GOT3 (cell line): Measurements from ENCODE around the gene CC2D1A.

Source experiments
- DNase-seq: peaks from one replicate; lab custom pipeline; 2025; ENCODE audit warnings: mixed read lengths; lab: John Stamatoyannopoulos, UW

The CC2D1A gene

GRCh38 chr19:13905634-13906520 is at the start of gene CC2D1A, which contains the start of gene BRME1:
TSS of gene CC2D1A (plus strand) at chr19:13906201. CDS start at chr19:13906442, 241 bp downstream.
TSS of gene BRME1 (minus strand) at chr19:13906117. CDS start at chr19:13904892, 1,225 bp downstream.
- DNase-seq = peak; percentile 68

DNA sequence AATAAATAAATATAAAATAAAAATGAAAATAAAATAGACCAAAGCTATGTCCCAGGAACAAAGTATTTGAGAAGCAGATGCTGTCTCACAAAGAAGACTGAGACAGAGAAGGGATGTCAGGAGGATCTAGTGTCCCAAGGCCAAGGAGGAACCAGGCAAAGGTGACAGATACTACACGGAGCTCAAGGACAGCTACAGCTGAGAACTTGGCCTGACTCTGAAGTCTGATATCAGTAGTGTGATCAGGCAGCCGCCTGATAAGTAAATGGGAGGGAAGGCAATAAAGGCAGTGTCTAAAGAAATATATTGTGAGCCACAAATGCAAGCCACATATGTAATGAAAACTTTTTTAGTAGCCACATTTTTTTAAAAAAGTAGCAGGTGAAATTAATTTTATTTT is 49.5 kb upstream of the CC2D1A start:
- DNase-seq = no peak

DNA sequence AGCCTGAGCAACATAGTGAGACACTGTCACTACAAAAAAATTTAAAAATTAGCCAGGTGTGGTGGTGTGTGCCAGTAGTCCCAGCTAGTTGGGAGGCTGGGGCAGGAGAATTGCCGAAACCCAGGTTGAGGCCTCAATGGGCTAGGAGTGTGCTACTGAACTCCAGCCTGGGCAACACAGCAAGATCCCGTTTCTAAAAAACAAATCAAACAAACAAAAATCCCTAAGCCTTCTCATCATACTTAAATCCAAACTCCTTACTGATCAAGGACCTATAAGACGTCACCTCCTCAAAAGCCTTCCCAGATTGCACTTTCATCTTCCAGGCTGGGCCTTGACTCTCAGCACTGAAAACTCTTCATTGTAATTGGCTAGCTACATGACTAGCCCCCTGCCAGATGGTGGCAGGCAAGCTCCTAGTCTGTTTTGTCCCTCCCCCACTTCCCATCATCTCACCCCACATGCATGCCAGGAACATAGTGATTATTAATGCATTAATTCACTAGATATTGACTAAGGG is 46.6 kb upstream of the CC2D1A start:
- no peak for DNase-seq

- no peak for DNase-seq
These were observed 45.2 kb upstream of the CC2D1A start for GRCh38 chr19:13860679-13861391.

GRCh38 chr19:13861392-13861713 is 44.6 kb upstream of the CC2D1A start:
- DNase-seq = no peak

GRCh38 chr19:13861714-13862531 is 44.1 kb upstream of the CC2D1A start:
- peak; percentile 81 for DNase-seq

- DNase-seq = no peak
These were observed 41.8 kb upstream of the CC2D1A start for GRCh38 chr19:13864046-13864666.

DNA sequence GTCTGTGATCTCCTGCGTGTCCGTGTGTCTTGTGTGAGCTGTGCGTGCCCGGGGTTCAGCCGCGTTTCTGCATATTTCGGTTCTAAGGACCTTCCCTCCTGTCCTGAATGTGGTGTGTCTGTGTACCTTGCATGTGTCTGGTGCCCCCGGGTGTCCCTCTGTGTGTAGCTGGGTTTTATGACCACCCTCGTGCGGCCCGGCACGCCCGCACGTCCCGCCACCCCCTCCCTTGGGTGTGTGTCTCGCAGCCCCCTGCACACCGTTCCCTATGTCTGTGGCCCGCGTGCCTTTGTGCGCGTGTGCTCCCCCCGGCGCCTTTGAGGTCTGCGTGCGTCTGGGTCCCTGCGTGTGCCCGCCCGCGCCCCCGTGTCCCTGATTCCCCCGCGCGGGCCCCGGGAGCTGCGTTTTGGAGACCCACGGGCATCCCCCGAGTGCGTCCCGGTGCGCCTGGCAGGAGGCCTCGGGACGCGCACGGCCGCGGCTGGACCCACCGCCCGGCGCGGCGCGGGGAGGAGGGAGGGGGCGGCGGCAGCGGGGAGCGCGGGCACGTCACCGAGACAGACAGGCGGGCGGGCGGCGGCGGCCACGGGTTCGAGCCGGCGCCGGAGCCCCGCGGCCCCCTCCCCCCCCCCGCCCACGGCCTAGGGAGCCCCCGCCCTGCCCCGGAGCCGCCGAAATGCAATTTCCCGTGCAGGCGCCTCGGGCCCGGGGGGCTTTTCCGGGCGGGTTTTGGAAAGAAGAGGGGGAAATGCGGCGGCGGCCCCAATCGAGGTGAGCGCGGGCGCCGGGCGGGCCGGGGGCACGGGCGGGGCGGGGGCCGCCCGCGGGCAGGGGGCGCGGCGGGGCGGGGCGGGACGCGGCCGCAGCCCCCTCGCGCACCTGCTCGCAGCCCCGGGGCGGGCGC is 41.1 kb upstream of the CC2D1A start:
- DNase-seq = no peak

- DNase-seq = no peak
These were observed 40.2 kb upstream of the CC2D1A start for GRCh38 chr19:13865571-13866462.

GRCh38 chr19:13866463-13867046 is 39.4 kb upstream of the CC2D1A start:
- no peak for DNase-seq

- DNase-seq = no peak
These were observed 37.3 kb upstream of the CC2D1A start for GRCh38 chr19:13868663-13869062.

DNA sequence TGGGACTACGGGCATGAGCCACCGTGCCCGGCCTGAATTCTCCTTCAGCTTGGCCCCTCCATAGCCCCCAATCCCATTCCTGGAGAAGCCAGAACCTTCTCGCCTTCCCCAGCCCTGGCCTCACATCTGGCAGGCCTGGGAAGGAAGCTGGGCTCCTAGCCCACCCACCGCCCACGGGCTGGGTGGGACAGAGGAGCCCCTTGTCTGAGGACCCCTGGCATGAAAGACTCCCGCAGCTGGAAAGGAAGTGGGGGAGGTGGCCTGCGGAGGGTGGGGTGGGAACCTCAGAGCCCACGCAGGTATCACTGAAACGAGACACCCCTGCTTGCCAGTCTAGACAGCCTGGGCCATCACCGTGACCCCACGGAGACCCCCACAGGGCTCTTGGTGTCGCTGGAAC is 36.7 kb upstream of the CC2D1A start:
- no peak for DNase-seq

GRCh38 chr19:13870873-13871272 is 35.1 kb upstream of the CC2D1A start:
- no peak for DNase-seq

- DNase-seq = no peak
These were observed 33.7 kb upstream of the CC2D1A start for GRCh38 chr19:13872339-13872694.

DNA sequence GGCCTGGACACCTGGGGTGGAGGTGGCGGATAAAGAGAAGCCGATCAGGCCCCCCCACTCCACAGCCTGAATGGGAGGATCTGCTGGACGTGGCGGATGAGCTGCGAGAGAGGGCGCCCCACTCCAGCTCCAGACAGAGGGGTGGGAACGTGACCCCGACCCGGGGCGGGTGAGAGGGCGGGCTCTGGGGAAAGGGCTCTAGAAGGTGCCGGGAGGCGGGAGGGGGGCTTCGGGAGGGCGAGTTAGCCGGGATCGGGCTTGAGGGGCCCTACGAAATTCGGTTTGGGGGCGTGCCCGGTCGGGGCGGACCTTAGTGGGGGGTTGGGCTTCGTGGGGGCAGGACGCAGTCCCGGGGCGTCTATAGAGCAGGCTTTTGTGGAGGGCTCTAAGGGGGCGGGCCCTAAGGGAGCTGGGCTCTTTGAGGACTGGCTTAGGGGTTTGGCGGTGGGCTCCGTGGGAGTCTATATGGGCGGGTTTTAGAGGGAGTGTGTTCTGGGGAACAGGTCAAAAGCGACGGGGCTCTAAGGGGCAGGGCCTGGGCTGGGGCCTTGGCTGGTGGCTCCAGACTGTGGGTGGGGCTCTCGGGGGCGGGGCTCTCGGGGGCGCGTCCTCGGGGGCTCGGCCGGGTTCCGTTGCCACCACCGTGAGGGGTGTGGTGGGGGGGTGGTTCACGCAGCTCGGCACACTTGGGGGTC is 33.2 kb upstream of the CC2D1A start:
- no peak for DNase-seq

DNA sequence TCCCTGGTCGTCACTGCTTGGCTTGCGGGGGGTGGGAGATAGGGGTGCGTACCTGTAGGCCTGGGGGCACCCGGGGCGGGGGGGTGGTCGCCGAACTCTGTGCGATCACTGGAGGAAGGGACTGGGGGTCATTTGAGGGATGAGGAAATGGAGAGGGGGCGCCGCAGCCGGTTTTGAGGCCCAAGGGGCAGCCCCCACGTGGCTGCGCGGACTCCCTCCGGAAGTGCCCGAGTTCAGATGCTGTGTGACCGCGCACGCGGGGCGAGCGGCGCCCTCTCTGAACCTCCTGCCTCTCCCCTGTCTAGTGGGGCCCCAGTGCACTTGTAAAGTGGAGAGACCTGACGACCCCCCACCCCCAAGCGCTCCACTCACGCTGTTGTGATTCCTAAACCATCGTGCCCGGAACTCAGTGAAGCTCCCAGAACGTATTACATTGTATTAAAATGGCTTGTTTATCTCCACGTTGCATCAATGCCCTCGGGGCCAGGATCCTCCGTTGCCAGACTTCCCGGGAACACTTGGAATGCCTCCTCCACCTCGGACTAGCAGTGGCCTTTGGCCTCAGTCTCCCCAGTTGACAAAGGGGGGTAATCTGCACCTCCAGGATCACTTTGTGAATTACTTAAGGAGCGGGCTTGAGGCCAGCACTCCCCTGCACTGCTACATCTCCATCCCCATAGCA is 32.0 kb upstream of the CC2D1A start:
- DNase-seq = no peak

GRCh38 chr19:13875824-13876223 is 30.2 kb upstream of the CC2D1A start:
- DNase-seq = no peak

DNA sequence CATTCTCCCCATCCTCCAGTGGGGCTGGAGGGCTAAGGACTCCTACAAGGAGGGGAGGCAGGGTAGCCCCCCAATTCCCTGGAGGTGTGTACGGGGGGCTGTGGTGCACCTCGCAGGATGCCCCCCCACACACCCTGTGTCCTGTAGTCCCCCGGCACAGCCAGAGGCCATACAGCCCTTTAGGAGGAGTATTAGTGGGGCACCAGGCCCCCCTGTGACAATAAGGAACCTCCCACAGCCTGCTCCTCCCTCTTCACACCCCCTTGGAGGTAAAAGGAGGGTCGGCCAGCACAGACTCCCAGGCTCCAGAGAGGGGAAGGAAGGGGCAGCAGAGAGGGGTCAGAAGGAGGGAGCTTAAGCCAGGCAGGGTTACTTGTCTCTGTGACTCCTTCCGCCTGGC is 29.2 kb upstream of the CC2D1A start, which contains the start of gene NANOS3:
NANOS3 (plus strand) TSS at position 301 of the 400 bp plus-strand sequence. CDS start 115 bp downstream, outside the sequence.
- no peak for DNase-seq
